ENCODE data around the gene TMEM258.
A peak's percentile ranks its signal among the peaks of the same experiment; 100 is the strongest.

TMEM258 gene

DNA sequence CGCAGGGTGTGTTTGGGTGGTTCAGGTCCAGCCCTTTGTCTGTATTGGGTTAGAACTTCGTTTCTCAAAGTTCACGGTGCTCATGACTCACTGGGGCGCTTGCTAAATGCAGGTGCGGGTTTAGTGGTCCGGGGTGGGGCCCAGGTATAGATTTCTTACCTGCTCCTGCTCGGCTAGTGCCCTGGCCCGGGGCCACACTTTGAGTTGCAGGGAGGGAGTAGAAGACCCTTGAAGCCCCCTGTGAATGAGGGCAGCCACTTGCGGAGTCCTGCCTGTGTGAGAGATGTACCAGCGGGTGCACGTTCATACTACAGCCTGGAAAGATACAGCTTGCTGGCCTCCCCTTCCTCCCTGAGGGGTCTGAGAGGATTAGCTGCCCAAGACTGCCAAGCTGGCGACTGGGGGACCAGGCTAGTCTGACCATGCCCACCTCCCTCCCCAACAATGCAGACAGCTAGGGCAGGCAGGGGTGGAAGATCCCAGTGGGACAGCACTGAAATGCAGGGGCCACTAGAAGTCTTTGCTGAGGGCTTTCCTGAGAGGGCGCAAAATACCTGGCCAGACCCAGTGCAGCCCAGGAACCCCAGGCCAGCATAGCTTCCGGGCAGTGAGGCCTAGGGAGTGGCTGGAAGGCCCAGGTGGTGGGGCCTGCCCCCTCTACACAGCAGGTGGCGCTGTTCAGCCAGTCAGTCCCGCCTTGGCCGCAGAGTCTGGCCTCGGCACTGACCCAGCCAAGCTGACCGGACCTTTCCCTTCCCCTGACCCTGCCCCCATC is 45.0 kb downstream of the TMEM258 start:
- peak; percentile 28 for DNase-seq (ENCODE audit: low read depth)
- TF ChIP-seq, protein P1, sequence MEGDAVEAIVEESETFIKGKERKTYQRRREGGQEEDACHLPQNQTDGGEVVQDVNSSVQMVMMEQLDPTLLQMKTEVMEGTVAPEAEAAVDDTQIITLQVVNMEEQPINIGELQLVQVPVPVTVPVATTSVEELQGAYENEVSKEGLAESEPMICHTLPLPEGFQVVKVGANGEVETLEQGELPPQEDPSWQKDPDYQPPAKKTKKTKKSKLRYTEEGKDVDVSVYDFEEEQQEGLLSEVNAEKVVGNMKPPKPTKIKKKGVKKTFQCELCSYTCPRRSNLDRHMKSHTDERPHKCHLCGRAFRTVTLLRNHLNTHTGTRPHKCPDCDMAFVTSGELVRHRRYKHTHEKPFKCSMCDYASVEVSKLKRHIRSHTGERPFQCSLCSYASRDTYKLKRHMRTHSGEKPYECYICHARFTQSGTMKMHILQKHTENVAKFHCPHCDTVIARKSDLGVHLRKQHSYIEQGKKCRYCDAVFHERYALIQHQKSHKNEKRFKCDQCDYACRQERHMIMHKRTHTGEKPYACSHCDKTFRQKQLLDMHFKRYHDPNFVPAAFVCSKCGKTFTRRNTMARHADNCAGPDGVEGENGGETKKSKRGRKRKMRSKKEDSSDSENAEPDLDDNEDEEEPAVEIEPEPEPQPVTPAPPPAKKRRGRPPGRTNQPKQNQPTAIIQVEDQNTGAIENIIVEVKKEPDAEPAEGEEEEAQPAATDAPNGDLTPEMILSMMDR (IDR thresholded peaks at IDR 0.05; ENCODE audit: control insufficient read depth, extremely low read depth, insufficient read depth) = peak; percentile 98
- no peak overlapping the region for H3K4me3 ChIP-seq (ENCODE audit: low read depth, low read length)

DNA sequence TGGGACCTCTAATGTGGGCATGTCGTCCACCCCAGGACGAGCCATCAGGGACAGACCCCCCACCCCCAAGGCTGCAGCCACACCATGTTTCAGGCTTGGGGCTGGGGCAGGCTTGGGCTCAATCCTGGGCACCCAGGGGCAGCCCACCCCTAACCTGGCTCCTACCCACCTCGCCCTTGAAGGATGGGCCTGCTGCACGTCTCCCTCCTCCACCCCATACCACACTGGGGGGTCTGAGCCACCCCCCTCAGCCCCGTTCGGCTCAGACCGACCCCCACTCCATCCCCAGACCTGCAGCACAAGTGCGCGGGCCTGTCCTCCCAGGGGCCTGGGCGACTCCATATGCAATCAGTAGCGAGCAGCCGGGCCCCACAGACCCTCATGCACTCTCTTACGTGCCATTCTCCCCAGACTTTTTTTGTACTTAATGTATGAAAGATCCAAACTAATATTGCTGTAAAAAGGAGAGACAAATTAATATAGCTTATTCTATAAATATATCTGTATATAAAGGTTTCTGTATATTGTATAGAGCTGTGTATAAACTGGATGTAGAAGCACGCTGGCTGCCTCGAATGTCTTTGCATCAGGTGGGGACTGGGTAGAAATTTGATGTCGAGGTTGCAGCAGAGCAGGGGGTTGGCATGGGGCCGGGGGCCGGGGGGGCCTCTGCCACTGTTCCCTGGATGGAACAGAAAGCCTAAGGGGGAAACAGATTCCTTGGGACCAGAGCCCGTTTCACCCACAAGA is 45.8 kb downstream of the TMEM258 start:
- TF ChIP-seq, protein P1 (IDR thresholded peaks at IDR 0.05; ENCODE audit: control insufficient read depth, extremely low read depth, insufficient read depth) = no peak
- no peak overlapping the region for H3K4me3 ChIP-seq (ENCODE audit: low read depth, low read length)
- no peak for DNase-seq (ENCODE audit: low read depth)

DNA sequence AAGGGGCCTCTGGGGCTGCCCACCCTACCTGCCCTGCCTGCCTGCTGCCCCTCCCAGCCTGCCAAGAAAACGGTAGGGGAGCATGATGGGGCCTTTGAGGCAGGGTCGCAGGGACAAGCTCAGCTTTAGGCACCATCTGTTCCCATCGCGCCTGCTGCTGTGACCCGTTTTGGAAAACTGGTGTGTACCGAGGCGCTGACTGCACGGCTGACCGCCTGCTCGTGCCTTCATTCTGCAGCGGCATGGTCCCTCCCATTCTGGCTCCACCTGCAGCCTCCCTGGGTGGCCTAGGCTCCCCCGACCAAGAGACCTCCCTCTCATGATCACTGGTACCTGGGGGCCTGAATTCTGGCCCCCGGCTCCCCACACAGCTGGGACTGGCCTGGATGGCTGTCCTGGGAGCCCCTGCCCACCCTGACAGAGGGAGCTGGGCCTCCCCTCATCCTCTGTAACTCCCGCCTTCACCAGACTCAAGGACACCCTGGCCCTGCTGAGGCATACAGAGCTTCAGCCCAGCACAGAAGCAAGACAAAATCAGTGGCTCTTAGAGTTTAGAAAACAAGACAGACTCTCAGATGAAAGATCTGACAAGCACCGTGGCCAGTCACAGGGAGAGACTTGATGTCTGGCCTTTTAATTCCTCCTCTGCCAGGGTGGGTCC is 46.5 kb downstream of the TMEM258 start:
- DNase-seq (ENCODE audit: low read depth) = no peak
- no peak overlapping the region for H3K4me3 ChIP-seq (ENCODE audit: low read depth, low read length)
- TF ChIP-seq, protein P1 (IDR thresholded peaks at IDR 0.05; ENCODE audit: control insufficient read depth, extremely low read depth, insufficient read depth) = no peak

DNA sequence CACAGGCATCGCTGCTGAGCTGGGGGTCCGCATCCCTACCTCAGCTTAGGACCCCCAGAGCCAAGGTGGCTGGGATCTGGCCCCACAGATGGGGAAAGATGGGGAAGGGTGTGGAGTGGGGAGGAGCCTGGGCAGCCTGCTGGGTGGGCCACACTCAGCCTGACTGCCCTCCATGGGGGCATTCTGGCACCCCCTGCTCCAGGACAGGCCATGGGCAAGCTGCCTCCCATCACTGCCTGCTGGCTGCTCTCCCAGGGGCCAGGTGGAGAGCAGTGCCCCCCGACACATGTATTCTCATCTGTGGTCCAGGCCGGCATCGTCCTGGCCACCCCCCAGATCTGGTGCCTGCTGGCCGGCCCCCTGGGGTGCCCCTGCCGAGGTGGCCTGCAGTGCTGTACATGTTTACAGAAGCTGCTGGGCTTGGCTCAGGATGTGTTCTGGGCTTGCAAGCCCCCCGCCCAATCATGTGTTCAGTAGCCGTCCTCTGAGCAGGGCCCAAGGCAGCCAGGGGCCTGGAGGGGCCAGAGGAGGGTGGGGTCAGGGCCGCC is 47.7 kb downstream of the TMEM258 start:
- no peak for DNase-seq (ENCODE audit: low read depth)
- H3K4me3 ChIP-seq (ENCODE audit: low read depth, low read length) = no peak overlapping the region
- TF ChIP-seq, protein P1 (IDR thresholded peaks at IDR 0.05; ENCODE audit: control insufficient read depth, extremely low read depth, insufficient read depth) = no peak

DNA sequence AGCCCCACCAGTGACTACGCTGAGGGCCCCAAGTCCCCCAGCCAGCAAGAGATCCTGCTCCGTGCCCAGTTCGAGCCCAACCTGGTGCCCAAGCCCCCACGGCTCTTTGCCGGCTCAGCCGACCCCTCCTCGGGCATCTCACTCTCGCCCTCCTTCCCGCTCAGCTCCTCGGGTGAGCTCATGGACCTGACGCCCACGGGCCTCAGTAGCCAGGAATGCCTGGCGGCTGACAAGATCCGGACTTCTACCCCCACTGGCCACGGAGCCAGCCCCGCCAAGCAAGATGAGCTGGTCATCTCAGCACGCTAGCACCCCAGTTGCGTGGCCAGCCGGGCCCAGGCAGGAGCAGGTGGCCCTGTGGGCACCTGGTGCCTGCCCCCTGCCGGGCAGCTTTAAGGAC is 48.2 kb downstream of the TMEM258 start:
- DNase-seq (ENCODE audit: low read depth) = no peak
- TF ChIP-seq, protein P1 (IDR thresholded peaks at IDR 0.05; ENCODE audit: control insufficient read depth, extremely low read depth, insufficient read depth) = no peak
- no peak overlapping the region for H3K4me3 ChIP-seq (ENCODE audit: low read depth, low read length)

DNA sequence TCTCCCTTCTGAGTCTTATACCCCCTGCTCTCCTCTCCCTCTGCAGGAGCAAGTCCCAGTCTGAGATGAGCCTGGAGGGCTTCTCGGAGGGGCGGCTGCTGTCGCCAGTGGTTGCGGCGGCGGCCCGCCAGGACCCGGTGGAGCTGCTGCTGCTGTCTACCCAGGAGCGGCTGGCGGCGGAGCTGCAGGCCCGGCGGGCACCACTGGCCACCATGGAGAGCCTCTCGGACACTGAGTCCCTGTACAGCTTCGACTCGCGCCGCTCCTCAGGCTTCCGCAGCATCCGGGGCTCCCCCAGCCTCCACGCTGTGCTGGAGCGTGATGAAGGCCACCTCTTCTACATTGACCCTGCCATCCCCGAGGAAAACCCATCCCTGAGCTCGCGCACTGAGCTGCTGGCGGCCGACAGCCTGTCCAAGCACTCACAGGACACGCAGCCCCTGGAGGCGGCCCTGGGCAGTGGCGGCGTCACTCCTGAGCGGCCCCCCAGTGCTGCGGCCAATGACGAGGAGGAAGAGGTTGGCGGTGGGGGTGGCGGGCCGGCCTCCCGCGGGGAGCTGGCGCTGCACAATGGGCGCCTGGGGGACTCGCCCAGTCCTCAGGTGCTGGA is 48.8 kb downstream of the TMEM258 start:
- no peak overlapping the region for H3K4me3 ChIP-seq (ENCODE audit: low read depth, low read length)
- TF ChIP-seq, protein P1 (IDR thresholded peaks at IDR 0.05; ENCODE audit: control insufficient read depth, extremely low read depth, insufficient read depth) = no peak
- DNase-seq (ENCODE audit: low read depth) = no peak
